Psoas muscle (tissue), 8 donors: ENCODE results near the gene SRP9. TPM values are rescaled to one million over a fixed set of nuclear protein-coding genes. Genes with fewer than 3 reads are reported as not detected.

ENCODE experiments used
- ATAC-seq, 4 donors: fragments of 200-7000 bp; cut with Tn5 transposase; one replicate each; pipeline ENCODE4 v1.9.1; 2020; ENCODE audit warnings: moderate library complexity in 3 of 4, mild to moderate bottlenecking in 2 of 4
- DNase-seq, 2 donors: peaks; one replicate each; pipeline ENCODE4 v3.0.0-alpha.2; 2020
- H3K27ac ChIP-seq: fragments of 200-600 bp; one replicate; pipeline ENCODE4 v1.8.0; 2022
- H3K27me3 ChIP-seq, 3 donors: fragments of 200-600 bp in 1 of 3; one replicate each; pipeline versions ENCODE4 v1.6.1 to v1.8.0; 2013 to 2022; ENCODE audit warnings: low read length in 2 of 3, mild to moderate bottlenecking in 2 of 3, moderate library complexity in 1 of 3; ENCODE audit not compliant: insufficient read depth in 3 of 3
- H3K36me3 ChIP-seq, 2 donors: fragments of 200-600 bp in 1 of 2; one replicate each; pipeline versions ENCODE4 v1.6.1 to v1.8.0; 2013 to 2022; ENCODE audit warnings: low read depth in 1 of 2, mild to moderate bottlenecking in 1 of 2, moderate library complexity in 1 of 2; ENCODE audit not compliant: insufficient read depth in 1 of 2
- H3K4me1 ChIP-seq: fragments of 200-600 bp; one replicate; pipeline ENCODE4 v1.8.0; 2022
- H3K4me3 ChIP-seq: fragments of 200-600 bp; one replicate; pipeline ENCODE4 v1.8.0; 2022; ENCODE audit warnings: mild to moderate bottlenecking
- H3K9me3 ChIP-seq: fragments of 200-600 bp; one replicate; pipeline ENCODE4 v1.8.0; 2022
- WGBS, 3 donors: extraction: QIAGEN DNeasy Blood & Tissue Kit; methylation state at CpG; one replicate each; pipeline versions ENCODE4 v1.1.6 to v1.1.7; 2013; 5-methylcytosine and 5-hydroxymethylcytosine counted together
- intact Hi-C, 2 donors: fragments of 100-400 bp; cut with DNase I; formaldehyde crosslinking; loops; one replicate each; pipeline versions ENCODE4 v1.11.0 to v1.14.2; 2022
- polyA plus RNA-seq, 3 donors: library from polyadenylated mRNA; stranded (reverse); fragments of 200-250 nt; gene quantifications; one replicate each; pipeline ENCODE4 v1.2.3, GENCODE V29; 2013
- total RNA-seq, 4 donors: library from RNA; stranded (reverse); fragmentation: NEBNext Ultra II Directional in 2 of 4; extraction: Animal tissue kit (Norgen Biotek cat#: 25700) in 2 of 4; gene quantifications; one replicate each; pipeline versions ENCODE4 v1.2.1 to v1.2.4, GENCODE V29; 2021 to 2023
- TF ChIP-seq, protein P1 (sequence below): fragments of 200-600 bp; IDR thresholded peaks from one replicate; pipeline ENCODE4 v1.8.0; 2022; ENCODE audit warnings: antibody characterized with exemption
- donor health status: healthy with polysubstance abuse.
- donor health status: DM: no; HTN: no; CAD: no; lungs with moderate emphysema.
- donor health status: Bipolar disorder and iron deficiency.
- donor health status: healthy.
- donor health status: DM: yes; HTN: yes; CAD: no.
- donor health status: DM: no; HTN: no; CAD: no.
- donor health status: DM: no; HTN: no; CAD: no.
- donor health status: DM: yes; HTN: yes; CAD: no.

SRP9 gene
- total and polyA plus RNA-seq, 7 donors: 137 to 216 (median 143) TPM

DNA sequence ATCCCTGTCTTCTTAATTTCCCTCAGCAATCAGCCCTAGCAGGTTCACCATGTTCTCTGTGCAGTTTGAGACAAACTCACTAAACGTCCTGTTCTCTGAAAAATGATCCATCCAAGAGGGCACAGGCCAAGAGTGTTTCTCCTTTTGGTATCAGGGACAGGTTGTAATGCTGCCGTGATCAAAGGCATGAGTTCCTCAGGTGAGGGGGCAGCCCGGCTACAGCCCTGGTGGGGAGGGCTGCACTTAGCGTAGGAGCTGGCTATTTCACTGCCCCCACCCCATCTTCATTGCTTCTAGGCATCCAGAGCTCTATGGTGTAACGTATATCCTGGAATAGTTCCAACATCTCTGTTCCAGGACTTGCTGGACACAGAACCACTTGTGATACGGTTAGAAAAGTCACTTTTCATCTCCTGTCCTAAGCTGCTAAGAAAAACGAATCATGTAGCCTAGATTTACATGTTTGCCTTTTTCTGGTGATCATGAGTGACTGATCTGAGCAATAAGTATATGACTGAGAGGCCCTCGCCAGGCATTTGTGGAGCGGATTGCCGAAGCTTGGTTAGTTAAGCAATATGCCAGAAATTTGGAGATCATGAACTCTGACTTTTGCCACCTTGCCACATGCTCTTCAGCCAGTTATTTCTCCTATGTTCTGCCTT is 41.1 kb upstream of the SRP9 start:
- Histone ChIP-seq H3K4me1 (peaks cover 19% of the 10 kb centered on the region), H3K9me3 (no peaks in the 10 kb centered on the region), H3K27ac (peak overlapping the region; percentile 69), H3K36me3 (no peaks in the 10 kb centered on the region), H3K27me3 (no peaks in the 10 kb centered on the region), H3K4me3 (no peak overlapping the region)
- 52 to 71% (median 56%) methylated on average over 10 of the region's 10 CpGs for WGBS, 3 donors
- intact Hi-C loops: no loop called here
- TF ChIP-seq, protein P1, sequence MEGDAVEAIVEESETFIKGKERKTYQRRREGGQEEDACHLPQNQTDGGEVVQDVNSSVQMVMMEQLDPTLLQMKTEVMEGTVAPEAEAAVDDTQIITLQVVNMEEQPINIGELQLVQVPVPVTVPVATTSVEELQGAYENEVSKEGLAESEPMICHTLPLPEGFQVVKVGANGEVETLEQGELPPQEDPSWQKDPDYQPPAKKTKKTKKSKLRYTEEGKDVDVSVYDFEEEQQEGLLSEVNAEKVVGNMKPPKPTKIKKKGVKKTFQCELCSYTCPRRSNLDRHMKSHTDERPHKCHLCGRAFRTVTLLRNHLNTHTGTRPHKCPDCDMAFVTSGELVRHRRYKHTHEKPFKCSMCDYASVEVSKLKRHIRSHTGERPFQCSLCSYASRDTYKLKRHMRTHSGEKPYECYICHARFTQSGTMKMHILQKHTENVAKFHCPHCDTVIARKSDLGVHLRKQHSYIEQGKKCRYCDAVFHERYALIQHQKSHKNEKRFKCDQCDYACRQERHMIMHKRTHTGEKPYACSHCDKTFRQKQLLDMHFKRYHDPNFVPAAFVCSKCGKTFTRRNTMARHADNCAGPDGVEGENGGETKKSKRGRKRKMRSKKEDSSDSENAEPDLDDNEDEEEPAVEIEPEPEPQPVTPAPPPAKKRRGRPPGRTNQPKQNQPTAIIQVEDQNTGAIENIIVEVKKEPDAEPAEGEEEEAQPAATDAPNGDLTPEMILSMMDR: no peak
- DNase-seq (no peak), ATAC-seq (peak in 1 of 4 donors; percentile 21)

DNA sequence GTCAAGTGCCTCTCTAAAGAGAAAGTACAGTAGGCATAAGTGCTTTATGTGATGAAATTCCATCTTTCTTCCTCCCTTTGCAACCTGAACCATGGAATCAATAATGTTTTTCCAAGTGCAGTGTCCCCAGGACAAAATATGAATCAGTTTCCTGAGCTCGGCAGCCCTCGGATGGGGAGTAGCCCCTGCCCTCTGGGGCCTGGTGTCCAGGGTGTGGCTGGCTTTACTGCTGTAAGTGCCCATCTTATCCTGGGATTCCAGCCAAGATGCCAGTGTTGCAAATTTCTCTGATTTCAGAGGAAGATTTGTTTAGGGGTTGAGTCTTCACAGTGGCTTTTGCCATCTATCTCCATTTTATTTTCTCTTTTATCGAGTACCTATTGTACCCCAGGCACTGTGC is 40.5 kb upstream of the SRP9 start:
- Histone ChIP-seq H3K27me3 (no peaks in the 10 kb centered on the region), H3K4me1 (peaks cover 19% of the 10 kb centered on the region)
- 50 to 61% (median 56%) methylated on average over 3 of the region's 3 CpGs for WGBS, 3 donors

DNA sequence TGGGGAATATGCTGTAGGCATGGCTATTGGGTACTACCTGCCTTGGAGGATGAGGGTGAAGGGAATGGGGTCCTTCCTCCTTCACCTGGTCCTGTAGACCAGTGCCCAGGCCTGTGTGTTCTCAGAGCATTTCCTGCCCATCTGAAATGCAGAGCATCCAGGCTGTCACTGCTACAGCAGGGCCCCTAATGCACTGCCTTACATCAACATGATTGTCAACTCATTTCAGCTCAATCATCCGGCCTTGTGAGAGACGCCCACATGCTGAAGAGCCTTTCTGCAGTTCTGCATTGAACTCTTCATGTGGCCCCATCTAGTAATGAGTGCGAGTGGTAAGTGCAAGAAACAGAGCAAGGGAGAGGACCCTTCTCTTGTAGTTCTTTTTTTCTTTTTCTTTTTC is 39.8 kb upstream of the SRP9 start:
- DNase-seq: no peak
- H3K27me3 ChIP-seq: no peaks in the 10 kb centered on the region
- no peak overlapping the region for H3K4me3 ChIP-seq
- H3K4me1 ChIP-seq: peaks cover 19% of the 10 kb centered on the region
- intact Hi-C loops: no loop called here
- no peaks in the 10 kb centered on the region for H3K9me3 ChIP-seq
- no peak for ATAC-seq
- 95 to 97% (median 96%) methylated on average over 3 of the region's 3 CpGs for WGBS, 3 donors
- H3K27ac ChIP-seq: no peak overlapping the region
- H3K36me3 ChIP-seq: no peaks in the 10 kb centered on the region
- TF ChIP-seq, protein P1: no peak

More for the DNA sequence above, 40.5 kb upstream of the SRP9 start:
- Histone ChIP-seq H3K36me3 (no peaks in the 10 kb centered on the region), H3K4me3 (no peak overlapping the region), H3K27ac (no peak overlapping the region), H3K9me3 (no peaks in the 10 kb centered on the region)
- TF ChIP-seq, protein P1: no peak
- intact Hi-C loops: no loop called here
- DNase-seq: no peak
- no peak for ATAC-seq

DNA sequence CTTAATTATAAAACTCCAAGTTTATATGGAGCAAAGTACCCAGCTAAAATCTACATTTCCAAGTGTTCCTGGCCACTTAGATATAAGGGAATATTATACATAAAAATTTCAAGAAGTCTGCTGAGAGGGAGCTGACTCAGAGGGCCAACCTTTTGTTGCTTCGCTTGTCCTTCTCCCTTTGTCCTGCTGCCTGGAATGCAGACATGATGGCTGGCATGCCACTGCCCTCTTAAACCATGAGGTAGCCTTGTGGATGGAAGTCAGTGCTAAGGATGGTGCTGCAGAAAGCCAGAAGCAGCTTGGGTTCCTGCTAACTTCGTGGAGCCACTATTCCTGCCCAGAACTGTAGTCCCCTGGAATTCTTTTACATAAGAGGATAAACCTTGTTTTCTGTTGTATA is 38.9 kb upstream of the SRP9 start:
- ATAC-seq (no peak), DNase-seq (no peak)
- WGBS, 3 donors: 93 to 96% (median 95%) methylated on average over 2 of the region's 2 CpGs
- Histone ChIP-seq H3K4me1 (peaks cover 19% of the 10 kb centered on the region), H3K27me3 (no peaks in the 10 kb centered on the region), H3K9me3 (no peaks in the 10 kb centered on the region), H3K27ac (no peak overlapping the region), H3K36me3 (no peaks in the 10 kb centered on the region), H3K4me3 (no peak overlapping the region)
- TF ChIP-seq, protein P1: no peak
- intact Hi-C loops: no loop called here
